Measurements from ENCODE around the gene CCNL1. TPM values are rescaled to one million over a fixed set of nuclear protein-coding genes. Genes with fewer than 3 reads are reported as not detected.
A peak's percentile ranks its signal among the peaks of the same experiment; 100 is the strongest.

Gene CCNL1
- total and polyA plus RNA-seq, 2 donors (not counting 3 experiments of a cell fraction or from before 2014, with no cell fraction given) = 119 to 137 TPM

DNA sequence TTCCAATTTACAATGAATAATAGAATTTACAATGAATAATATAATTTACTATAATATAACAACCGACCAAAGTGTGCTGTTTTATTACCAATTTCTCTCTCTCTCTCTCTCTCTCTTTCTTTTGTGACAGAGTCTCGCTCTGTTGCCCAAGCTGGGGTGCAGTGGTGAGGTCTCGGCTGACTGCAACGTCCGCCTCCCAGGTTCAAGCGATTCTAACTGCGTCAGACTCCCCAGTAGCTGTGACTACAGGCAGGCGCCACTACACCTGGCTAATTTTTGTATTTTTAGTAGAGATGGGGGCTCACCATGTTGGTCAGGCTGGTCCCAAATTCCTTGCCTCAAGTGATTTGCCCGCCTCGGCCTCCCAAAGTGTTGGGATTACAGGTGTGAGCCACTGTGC lies 17.0 kb upstream of the CCNL1 start:
- H3K4me2 ChIP-seq (ENCODE audit: insufficient read depth, low read length) = peak overlapping the region; percentile 96
- no peak overlapping the region for H3K27ac ChIP-seq (ENCODE audit: insufficient read depth, low read depth, low read length)
- no TSS peak for BruUV-seq (replicated peaks)
- H3K9ac ChIP-seq (replicated peaks; ENCODE audit: extremely low read depth, insufficient read depth, low read length) = no peak overlapping the region
- no peak for FAIRE-seq
- no peak overlapping the region for H2AFZ ChIP-seq (ENCODE audit: low read depth, low read length)
- intact Hi-C loops (cut with micrococcal nuclease) = no loop called here
- H3K4me3 ChIP-seq (replicated peaks in 1 of 3; ENCODE audit: insufficient read depth in 1 of 3, low read depth in 1 of 3, low read length in 3 of 3) = no peak overlapping the region
- no peaks in the 10 kb centered on the region for H3K27me3 ChIP-seq (ENCODE audit: control insufficient read depth in 2 of 2, insufficient read depth in 2 of 2, low read length in 2 of 2)
- DNase-seq (ENCODE audit: low read depth, low spot score) = no peak
- TF ChIP-seq FOS (IDR thresholded peaks at IDR 0.05; ENCODE audit: borderline replicate concordance, insufficient read depth, low read length) (no peak), MYC (IDR thresholded peaks at IDR 0.05; ENCODE audit: low read depth, low read length) (no peak), JUN (IDR thresholded peaks at IDR 0.05; ENCODE audit: borderline replicate concordance, insufficient read depth, insufficient read length, low read depth) (no peak), EZH2 (IDR thresholded peaks at IDR 0.05; ENCODE audit: borderline replicate concordance, low read depth, low read length, severe bottlenecking) (no peak), GATA2 (IDR thresholded peaks at IDR 0.05; ENCODE audit: insufficient read depth, insufficient read length, low read depth, low read length) (no peak), POLR2A (IDR thresholded peaks at IDR 0.05; ENCODE audit: low read depth, low read length) (no peak), POLR2AphosphoS5 (IDR thresholded peaks at IDR 0.05; ENCODE audit: insufficient read depth, low read depth, low read length) (no peak)
- TF ChIP-seq, protein P1, sequence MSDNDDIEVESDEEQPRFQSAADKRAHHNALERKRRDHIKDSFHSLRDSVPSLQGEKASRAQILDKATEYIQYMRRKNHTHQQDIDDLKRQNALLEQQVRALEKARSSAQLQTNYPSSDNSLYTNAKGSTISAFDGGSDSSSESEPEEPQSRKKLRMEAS (IDR thresholded peaks at IDR 0.05; ENCODE audit: insufficient read depth, insufficient read length) = no peak
- TF ChIP-seq, protein P2, sequence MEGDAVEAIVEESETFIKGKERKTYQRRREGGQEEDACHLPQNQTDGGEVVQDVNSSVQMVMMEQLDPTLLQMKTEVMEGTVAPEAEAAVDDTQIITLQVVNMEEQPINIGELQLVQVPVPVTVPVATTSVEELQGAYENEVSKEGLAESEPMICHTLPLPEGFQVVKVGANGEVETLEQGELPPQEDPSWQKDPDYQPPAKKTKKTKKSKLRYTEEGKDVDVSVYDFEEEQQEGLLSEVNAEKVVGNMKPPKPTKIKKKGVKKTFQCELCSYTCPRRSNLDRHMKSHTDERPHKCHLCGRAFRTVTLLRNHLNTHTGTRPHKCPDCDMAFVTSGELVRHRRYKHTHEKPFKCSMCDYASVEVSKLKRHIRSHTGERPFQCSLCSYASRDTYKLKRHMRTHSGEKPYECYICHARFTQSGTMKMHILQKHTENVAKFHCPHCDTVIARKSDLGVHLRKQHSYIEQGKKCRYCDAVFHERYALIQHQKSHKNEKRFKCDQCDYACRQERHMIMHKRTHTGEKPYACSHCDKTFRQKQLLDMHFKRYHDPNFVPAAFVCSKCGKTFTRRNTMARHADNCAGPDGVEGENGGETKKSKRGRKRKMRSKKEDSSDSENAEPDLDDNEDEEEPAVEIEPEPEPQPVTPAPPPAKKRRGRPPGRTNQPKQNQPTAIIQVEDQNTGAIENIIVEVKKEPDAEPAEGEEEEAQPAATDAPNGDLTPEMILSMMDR (IDR thresholded peaks at IDR 0.05; ENCODE audit: extremely low read depth in 1 of 2, insufficient read depth in 1 of 2, low read depth in 1 of 2, low read length in 2 of 2) = no peak
- ChIA-PET CTCF (interaction anchor here (1.2 to 4.8 kb wide), 7 partner anchors 14 to 396 kb away, joined by 3 to 39 read pairs (median 4); partner anchors contain the start of gene CCNL1), POLR2A (interaction anchor here (4.2 kb wide), 1 partner anchor 16 kb away, joined by 105 read pairs; the partner anchor contains the start of gene CCNL1)
- peaks cover 16% of the 10 kb centered on the region for H3K4me1 ChIP-seq (ENCODE audit: control insufficient read depth, extremely low read depth, insufficient read depth, low read length)
- H3K9me3 ChIP-seq (replicated peaks; ENCODE audit: control insufficient read depth, insufficient read depth, low read length) = no peaks in the 10 kb centered on the region
- no peaks in the 10 kb centered on the region for H3K36me3 ChIP-seq (ENCODE audit: control insufficient read depth in 2 of 2, extremely low read depth in 1 of 2, insufficient read depth in 2 of 2, low read length in 2 of 2)
- H3K79me2 ChIP-seq (ENCODE audit: control insufficient read depth, insufficient read depth, low read length) = peaks cover 11% of the 10 kb centered on the region
- dilution Hi-C loops (cut with MboI; ENCODE audit: extremely low pct_ligation_motif_present, low sequenced_read_pairs) = no loop called here
- H3K9me1 ChIP-seq (replicated peaks; ENCODE audit: control insufficient read depth, extremely low read depth, insufficient read depth, low read length) = no peaks in the 10 kb centered on the region
- H4K20me1 ChIP-seq (replicated peaks; ENCODE audit: control insufficient read depth, extremely low read depth, insufficient read depth, low read length) = no peaks in the 10 kb centered on the region

All from endothelial cell of umbilical vein (primary cell).